T-helper 22 cell (primary cell): ENCODE results near the gene LBHD1.
"Not testable (repeated sequence)": the region's sequence is repeated elsewhere in the genome, so short reads cannot be mapped to it uniquely, and the experiment has no call there.

Experiments
- DNase-seq: peaks from one replicate; pipeline ENCODE4 v3.0.0-alpha.2; 2020; ENCODE audit warnings: low read depth

The LBHD1 gene

DNA sequence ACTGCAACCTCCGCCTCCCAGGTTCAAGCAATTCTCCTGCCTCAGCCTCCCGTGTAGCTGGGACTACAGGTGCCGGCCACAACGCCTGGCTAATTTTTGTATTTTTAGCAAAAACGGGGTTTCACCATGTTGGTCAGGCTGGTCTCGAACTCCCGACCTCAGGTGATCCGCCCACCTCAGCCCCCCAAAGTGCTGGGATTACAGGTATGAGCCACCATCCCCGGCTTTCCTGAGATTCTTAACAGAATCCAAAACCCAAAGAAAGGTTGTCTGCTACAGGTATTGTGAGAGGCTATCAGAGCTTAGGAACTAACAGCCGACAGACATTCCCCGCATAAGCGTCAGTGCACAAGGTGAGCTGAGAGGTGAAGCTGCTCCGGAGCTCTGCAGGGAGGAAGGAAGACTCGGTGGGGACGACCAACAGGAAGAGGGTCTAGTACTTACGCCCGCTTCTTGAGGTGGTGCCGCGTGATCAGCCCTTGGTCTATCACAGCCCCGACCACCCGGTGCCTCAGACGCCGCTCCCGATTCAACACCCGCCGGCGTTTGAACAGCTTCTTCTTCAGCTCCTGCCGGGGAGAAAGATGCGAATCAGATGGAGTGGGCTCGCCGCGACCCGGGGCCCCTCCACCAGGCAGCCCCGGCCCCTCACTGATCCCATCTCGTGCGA lies 7.5 kb downstream of the LBHD1 start:
- peak; percentile 29 for DNase-seq

- DNase-seq, result no peak
Observed at GRCh38 chr11:62656796-62657429, 15.2 kb downstream of the LBHD1 start.

DNA sequence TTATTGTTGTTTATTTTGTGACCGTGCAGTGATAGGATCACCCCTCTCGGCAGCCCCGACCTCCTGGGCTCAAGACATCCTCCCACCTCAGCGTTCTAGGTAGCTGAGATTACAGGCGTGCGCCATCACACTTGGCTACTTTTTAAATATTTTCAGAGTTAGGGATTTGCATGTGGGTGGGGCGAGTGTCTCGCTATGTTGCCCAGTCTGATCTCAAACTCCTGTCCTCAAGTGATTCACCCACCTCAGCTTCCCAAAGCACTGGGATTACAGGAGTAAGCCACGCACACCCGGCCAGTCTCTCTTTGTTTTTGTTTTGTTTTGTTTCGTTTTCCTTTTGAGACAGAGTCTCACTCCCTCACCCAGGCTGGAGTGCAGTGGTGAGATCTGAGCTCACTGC lies 17.8 kb downstream of the LBHD1 start:
- DNase-seq, result no peak

DNA sequence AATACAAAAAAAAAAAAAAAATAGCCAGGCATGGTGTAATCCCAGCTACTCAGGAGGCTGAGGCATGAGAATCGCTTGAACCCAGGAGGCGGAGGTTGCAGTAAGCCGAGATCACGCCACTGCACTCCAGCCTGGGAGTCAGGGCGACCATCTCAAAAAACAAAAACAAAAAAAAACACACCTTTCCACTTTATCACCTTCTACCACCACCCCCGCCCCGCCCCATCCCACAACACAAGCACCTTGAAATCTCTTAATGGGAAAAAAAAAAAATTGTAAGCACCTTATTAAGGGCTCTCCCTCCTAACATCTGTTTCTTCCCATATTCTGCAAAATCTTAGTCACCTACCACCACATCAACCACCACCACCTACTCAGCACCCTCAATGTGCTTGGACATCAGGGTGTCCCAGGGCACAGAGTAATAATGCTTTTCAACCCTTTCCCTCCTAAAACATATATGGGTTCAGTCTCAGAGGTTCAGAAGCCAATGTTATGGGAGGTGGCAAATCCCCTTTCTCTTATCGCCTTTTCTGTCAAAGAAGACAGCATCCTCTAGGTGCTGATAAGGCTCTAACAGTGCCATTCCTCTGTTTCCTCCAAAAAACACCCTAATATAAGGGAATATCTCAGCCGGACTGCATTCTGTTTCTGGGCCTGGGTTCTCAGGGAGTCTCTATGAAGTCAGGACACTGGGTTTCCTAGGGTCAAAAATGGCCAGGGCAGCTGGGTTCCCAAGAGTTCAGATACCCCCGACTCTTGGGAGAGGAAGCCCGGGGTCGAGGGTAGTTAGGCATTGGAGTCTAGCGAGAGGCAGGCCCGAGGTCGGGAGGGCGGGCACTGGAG lies 19.7 kb downstream of the LBHD1 start:
- DNase-seq, result peak; percentile 61

DNA sequence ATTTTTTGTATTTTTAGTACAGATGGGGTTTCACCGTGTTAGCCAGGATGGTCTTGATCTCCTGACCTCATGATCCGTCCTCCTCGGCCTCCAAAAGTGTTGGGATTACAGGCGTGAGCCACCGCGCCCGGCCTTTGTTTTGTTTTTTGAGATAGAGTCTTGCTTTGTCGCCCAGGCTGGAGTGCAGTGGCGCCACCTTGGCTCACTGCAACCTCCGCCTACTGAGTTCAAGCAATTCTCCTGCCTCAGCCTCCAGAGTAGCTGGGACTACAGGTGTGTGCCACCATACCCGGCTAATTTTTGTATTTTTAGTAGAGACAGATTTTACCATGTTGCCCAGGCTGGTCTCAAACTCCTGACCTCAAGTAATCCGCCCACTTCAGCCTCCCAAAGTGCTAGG lies 21.8 kb downstream of the LBHD1 start:
- DNase-seq, result not testable (repeated sequence)

DNA sequence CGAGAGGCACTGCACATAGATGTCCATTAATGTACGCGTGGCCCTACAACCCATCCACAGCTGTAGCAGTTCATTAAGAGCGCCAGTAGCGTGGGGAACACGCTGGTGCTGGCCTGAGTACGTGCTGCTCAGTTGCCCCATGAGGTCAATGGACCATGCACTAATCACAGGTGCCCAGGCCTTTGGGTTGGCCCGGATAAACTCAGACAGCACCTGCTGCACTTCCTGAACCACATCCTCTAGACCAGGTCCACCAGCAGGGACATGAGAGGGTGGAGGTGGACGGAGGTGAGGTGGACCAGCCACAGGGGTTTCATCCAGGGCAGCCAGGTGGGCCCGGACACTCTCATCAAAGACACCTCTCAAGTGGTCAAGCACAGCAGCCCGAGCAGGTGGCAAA lies 22.6 kb downstream of the LBHD1 start:
- DNase-seq, result no peak

GRCh38 chr11:62648967-62649364 lies 23.1 kb downstream of the LBHD1 start:
- DNase-seq, result no peak

GRCh38 chr11:62648185-62648966 lies 23.7 kb downstream of the LBHD1 start:
- no peak for DNase-seq

- no peak for DNase-seq
Observed at GRCh38 chr11:62647609-62648005, 24.5 kb downstream of the LBHD1 start.

GRCh38 chr11:62646825-62647608 lies 25.1 kb downstream of the LBHD1 start:
- no peak for DNase-seq

- peak; percentile 98 for DNase-seq
Observed at GRCh38 chr11:62645946-62646824, 25.9 kb downstream of the LBHD1 start, which contains the start of gene GANAB. GANAB (minus strand) TSS chr11:62646613; CDS start chr11:62646599, 14 bp downstream.

- no peak for DNase-seq
Observed at GRCh38 chr11:62645671-62645945, 26.5 kb downstream of the LBHD1 start.

GRCh38 chr11:62644220-62644619 lies 27.8 kb downstream of the LBHD1 start:
- no peak for DNase-seq

- DNase-seq, result no peak
Observed at GRCh38 chr11:62632492-62632891, 39.6 kb downstream of the LBHD1 start.

- DNase-seq, result no peak
Observed at GRCh38 chr11:62627713-62628112, 44.4 kb downstream of the LBHD1 start.

DNA sequence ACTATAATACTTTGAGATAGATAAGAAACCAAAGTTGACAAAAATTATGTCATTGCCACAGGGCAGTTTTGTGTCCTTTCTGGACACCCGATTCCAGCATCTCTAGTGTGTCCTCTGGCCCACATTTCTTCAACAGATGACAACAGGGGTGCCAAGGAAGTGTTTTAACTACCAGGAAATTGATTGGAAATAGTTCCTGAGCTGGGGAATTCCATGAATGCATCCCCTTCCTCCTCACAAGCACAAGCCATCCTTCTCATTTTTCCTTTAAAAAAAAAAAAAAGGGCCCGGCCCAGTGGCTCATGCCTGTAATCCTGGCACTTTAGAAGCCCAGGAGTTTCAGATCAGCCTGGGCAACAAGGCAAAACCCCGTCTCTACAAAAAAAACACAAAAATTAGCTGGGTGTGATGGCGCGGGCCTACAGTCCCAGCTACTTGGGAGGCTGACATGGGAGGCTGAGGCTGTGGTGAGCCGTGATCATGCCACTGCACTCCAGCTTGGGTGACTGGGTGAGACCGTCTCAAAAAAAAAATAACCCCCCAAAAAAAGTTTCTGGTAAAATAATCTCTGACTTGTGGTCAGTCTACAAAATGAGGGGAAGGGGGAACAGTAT lies 49.5 kb downstream of the LBHD1 start:
- no peak for DNase-seq

- DNase-seq, result peak; percentile 97
Observed at GRCh38 chr11:62621567-62622470, 50.2 kb downstream of the LBHD1 start, which contains the start of gene B3GAT3. B3GAT3 (minus strand) TSS chr11:62621986; CDS start chr11:62621947, 39 bp downstream.

DNA sequence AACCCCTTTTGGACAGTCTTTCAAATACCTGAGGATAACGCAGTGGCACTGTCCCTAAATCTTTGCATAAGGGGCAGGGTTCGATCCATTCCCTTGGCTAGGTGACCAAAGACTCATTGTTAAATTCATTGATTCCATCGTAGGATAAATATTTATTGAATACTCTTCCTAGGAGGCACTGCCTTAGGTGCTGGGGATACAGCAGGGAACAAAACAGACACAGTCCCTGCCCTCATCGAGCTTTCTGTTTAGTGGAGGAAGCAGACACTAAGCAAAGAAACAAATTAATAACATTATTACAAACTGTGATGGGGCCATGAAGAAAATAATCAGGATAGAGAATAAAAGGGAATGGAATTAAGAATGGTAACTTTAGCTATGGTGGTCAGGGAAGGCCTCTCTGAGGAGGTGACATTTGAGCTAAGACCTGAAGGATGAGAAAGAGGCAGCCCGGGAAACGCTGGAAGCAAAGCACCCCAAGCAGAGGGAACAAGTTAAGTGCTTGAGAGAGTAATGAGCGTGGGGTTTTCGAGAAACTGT lies 51.0 kb downstream of the LBHD1 start:
- no peak for DNase-seq

DNA sequence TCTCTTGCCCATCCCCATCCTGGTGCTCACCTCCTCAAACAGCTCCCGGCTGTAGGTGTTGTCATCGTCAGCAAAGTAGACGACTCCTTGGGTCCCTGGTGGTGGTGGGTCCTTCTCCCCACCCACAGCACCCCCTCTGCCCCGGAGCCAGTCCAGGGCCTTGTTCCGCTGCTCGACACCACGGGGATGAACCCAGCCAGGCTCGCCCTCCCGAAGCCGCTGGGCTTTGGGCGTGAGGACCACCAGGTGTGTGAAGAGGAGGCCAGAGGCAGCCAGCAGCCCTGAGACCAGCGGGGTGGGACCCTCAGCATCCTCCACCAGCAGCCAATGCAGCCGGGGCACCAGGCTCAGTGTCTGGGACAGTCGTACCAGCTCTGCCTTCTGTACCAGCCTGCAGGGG lies 55.1 kb downstream of the LBHD1 start:
- not testable (repeated sequence) for DNase-seq
